Chondrocyte (in vitro differentiated cells): ENCODE measurements around the gene EXD2. TPM values are rescaled to one million over a fixed set of nuclear protein-coding genes. Genes with fewer than 3 reads are reported as not detected.
A peak's percentile ranks its signal among the peaks of the same experiment; 100 is the strongest.

Experiments
- DNase-seq: peaks from one replicate; pipeline ENCODE4 v3.0.0; 2021; ENCODE audit warnings: mixed read lengths, low spot score
- H3K27ac Mint-ChIP-seq: one replicate; pipeline ENCODE4 v1.8.0; 2021; ENCODE audit warnings: mild to moderate bottlenecking, moderate library complexity, mixed read lengths; ENCODE audit not compliant: unreplicated experiment
- H3K27me3 Mint-ChIP-seq: 2 replicates; pipeline ENCODE4 v1.8.0; 2021; ENCODE audit warnings: low read depth, mixed read lengths
- H3K36me3 Mint-ChIP-seq: 2 replicates; pipeline ENCODE4 v1.8.0; 2021; ENCODE audit warnings: low read depth, mixed read lengths
- H3K4me1 Mint-ChIP-seq: 2 replicates; pipeline ENCODE4 v1.8.0; 2021; ENCODE audit warnings: low read depth, mild to moderate bottlenecking, mixed read lengths
- H3K4me3 Mint-ChIP-seq: one replicate; pipeline ENCODE4 v1.8.0; 2021; ENCODE audit warnings: mild to moderate bottlenecking, moderate library complexity, mixed read lengths; ENCODE audit not compliant: unreplicated experiment
- H3K9me3 Mint-ChIP-seq: 2 replicates; pipeline ENCODE4 v1.8.0; 2021; ENCODE audit warnings: low read depth, mixed read lengths
- total RNA-seq: library from RNA; stranded (reverse); gene quantifications from 3 replicates; pipeline ENCODE4 v1.2.1, GENCODE V29; 2021
- TF ChIP-seq, protein P1 (sequence below): fragments of 200-600 bp; sonication (generic); IDR thresholded peaks from 2 replicates; pipeline ENCODE4 v1.5.0; 2021; ENCODE audit warnings: antibody characterized with exemption, mild to moderate bottlenecking, moderate library complexity

EXD2 gene
- total RNA-seq, 1 donor from 2014 or later = 27.0 TPM

DNA sequence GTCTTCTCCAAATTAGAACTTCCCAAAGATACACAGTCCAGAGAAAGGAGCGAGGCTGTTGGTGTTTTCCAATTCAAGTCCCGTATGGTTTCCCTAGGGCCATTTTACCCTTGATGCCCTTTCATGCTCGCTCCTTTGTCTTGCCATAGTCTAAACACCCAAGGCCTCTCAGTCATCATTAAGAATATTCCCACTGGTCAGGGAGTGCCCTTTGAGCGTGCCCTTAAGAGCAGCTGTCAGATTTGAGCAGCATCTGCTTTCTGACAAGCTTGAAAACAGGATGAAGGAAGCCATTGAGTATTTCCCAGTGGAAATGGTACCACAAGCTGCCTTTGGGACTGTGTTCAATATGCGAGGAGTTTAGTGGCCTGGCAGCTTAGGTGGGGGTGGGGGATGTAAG is 58.3 kb downstream of the EXD2 start:
- TF ChIP-seq, protein P1, sequence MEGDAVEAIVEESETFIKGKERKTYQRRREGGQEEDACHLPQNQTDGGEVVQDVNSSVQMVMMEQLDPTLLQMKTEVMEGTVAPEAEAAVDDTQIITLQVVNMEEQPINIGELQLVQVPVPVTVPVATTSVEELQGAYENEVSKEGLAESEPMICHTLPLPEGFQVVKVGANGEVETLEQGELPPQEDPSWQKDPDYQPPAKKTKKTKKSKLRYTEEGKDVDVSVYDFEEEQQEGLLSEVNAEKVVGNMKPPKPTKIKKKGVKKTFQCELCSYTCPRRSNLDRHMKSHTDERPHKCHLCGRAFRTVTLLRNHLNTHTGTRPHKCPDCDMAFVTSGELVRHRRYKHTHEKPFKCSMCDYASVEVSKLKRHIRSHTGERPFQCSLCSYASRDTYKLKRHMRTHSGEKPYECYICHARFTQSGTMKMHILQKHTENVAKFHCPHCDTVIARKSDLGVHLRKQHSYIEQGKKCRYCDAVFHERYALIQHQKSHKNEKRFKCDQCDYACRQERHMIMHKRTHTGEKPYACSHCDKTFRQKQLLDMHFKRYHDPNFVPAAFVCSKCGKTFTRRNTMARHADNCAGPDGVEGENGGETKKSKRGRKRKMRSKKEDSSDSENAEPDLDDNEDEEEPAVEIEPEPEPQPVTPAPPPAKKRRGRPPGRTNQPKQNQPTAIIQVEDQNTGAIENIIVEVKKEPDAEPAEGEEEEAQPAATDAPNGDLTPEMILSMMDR = no peak
- Mint-ChIP-seq H3K27me3 (no peaks in the 10 kb centered on the region), H3K9me3 (no peaks in the 10 kb centered on the region), H3K36me3 (no peaks in the 10 kb centered on the region), H3K4me3 (no peak overlapping the region), H3K27ac (no peak overlapping the region), H3K4me1 (no peaks in the 10 kb centered on the region)
- DNase-seq = no peak

GRCh38 chr14:69252851-69253250 is 61.6 kb downstream of the EXD2 start:
- DNase-seq = no peak
- Mint-ChIP-seq H3K4me3 (no peak overlapping the region), H3K27ac (no peak overlapping the region), H3K27me3 (no peaks in the 10 kb centered on the region), H3K4me1 (no peaks in the 10 kb centered on the region), H3K9me3 (no peaks in the 10 kb centered on the region), H3K36me3 (no peaks in the 10 kb centered on the region)
- TF ChIP-seq, protein P1 = no peak

DNA sequence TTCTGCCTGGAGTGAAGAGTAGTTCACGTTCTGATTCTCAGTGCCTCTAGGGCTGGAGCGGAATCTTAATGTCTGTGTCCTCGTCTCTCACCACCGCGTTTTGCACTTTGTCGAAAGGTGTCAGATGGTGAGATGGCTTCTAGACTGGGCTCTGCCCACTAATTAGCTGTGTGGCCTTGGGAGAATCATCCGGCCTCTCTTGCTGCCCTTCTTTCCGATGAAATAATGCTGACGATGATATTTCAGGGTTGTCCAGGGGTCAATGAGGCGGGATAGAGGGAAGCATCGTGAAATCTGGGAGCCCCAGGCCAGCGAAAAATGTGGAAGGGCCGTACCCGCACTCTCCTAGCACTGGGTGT is 67.8 kb downstream of the EXD2 start:
- no peak for DNase-seq
- Mint-ChIP-seq H3K4me3 (peak overlapping the region; percentile 79), H3K4me1 (peaks cover 37% of the 10 kb centered on the region), H3K27me3 (no peaks in the 10 kb centered on the region), H3K9me3 (no peaks in the 10 kb centered on the region), H3K36me3 (no peaks in the 10 kb centered on the region), H3K27ac (no peak overlapping the region)
- TF ChIP-seq, protein P1 = no peak

GRCh38 chr14:69259527-69260189 is 68.4 kb downstream of the EXD2 start, which contains the start of gene GALNT16:
GALNT16 (plus strand) TSS chr14:69260158; CDS start chr14:69260291, 133 bp downstream.
- DNase-seq = no peak
- peak within 1 kb of the TSS; percentile 71 for H3K27ac Mint-ChIP-seq
- H3K4me1 Mint-ChIP-seq = peaks cover 38% of the 10 kb centered on the region
- no peaks in the 10 kb centered on the region for H3K9me3 Mint-ChIP-seq
- H3K27me3 Mint-ChIP-seq = no peaks in the 10 kb centered on the region
- TF ChIP-seq, protein P1 = peak; percentile 75
- peak within 1 kb of the TSS; percentile 79 for H3K4me3 Mint-ChIP-seq
- H3K36me3 Mint-ChIP-seq = no peaks in the 10 kb centered on the region

DNA sequence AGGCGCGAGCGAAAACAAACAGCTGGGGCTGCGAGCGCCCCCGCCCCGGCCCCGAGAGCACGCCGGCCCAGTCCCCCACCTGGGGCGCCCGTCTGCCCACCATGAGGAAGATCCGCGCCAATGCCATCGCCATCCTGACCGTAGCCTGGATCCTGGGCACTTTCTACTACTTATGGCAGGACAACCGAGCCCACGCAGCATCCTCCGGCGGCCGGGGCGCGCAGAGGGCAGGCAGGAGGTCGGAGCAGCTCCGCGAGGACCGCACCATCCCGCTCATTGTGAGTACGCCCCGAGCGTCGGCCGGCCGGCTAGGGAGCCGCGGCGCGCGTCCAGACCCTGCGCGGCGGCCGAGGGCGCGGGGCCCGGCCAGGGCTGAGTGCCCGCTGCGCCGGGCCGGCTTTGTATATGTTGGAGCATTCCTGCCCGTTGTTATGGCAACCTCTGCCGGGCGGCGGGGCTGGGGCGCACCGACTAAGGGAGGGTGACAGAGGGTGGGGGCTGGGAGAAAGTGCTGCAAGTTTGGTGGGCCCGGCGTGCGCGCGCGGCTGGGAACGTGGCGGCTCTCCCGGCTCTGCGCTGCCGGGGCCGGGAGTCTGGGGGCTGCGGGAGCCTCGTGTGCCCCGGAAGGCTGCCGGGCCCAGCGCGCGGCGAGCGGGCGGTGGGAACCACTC is 69.0 kb downstream of the EXD2 start:
- no peaks in the 10 kb centered on the region for H3K27me3 Mint-ChIP-seq
- TF ChIP-seq, protein P1 = no peak
- no peaks in the 10 kb centered on the region for H3K36me3 Mint-ChIP-seq
- H3K27ac Mint-ChIP-seq = peak overlapping the region; percentile 71
- peaks cover 38% of the 10 kb centered on the region for H3K4me1 Mint-ChIP-seq
- peak overlapping the region; percentile 79 for H3K4me3 Mint-ChIP-seq
- no peaks in the 10 kb centered on the region for H3K9me3 Mint-ChIP-seq
- DNase-seq = no peak
